Trophoblast cell (in vitro differentiated cells and primary cell): ENCODE data around the gene PPP1R3D. TPM values are rescaled to one million over a fixed set of nuclear protein-coding genes. Genes with fewer than 3 reads are reported as not detected.

Experiments
- DNase-seq, 2 donors: peaks; one replicate each; pipeline ENCODE4 v3.0.0-alpha.2; 2016
- H2AFZ ChIP-seq: 2 replicates; pipeline ENCODE4 v1.6.1; 2013; ENCODE audit warnings: low read length, moderate library complexity, mild to moderate bottlenecking; ENCODE audit not compliant: insufficient read depth, poor library complexity
- H2AK5ac ChIP-seq: 2 replicates; pipeline ENCODE4 v1.6.1; 2013; ENCODE audit warnings: mild to moderate bottlenecking, low read length
- H2BK120ac ChIP-seq: 2 replicates; pipeline ENCODE4 v1.6.1; 2013; ENCODE audit warnings: low read length, mild to moderate bottlenecking, moderate library complexity; ENCODE audit not compliant: insufficient read depth, poor library complexity
- H2BK12ac ChIP-seq: 2 replicates; pipeline ENCODE4 v1.6.1; 2013; ENCODE audit warnings: mild to moderate bottlenecking, low read length, moderate library complexity
- H2BK5ac ChIP-seq: 2 replicates; pipeline ENCODE4 v1.6.1; 2013; ENCODE audit warnings: low read length, low read depth, moderate library complexity, mild to moderate bottlenecking; ENCODE audit not compliant: poor library complexity
- H3K14ac ChIP-seq: 2 replicates; pipeline ENCODE4 v1.6.1; 2013; ENCODE audit warnings: mild to moderate bottlenecking, low read length
- H3K18ac ChIP-seq: 2 replicates; pipeline ENCODE4 v1.6.1; 2013; ENCODE audit warnings: mild to moderate bottlenecking, low read length
- H3K23ac ChIP-seq: 2 replicates; pipeline ENCODE4 v1.6.1; 2013; ENCODE audit warnings: low read length
- H3K27ac ChIP-seq: 2 replicates; pipeline ENCODE4 v1.5.1; 2013; ENCODE audit warnings: low read depth, mild to moderate bottlenecking, inconsistent platforms, low read length, moderate library complexity
- H3K27me3 ChIP-seq: 2 replicates; pipeline ENCODE4 v1.6.1; 2013; ENCODE audit warnings: inconsistent platforms, mild to moderate bottlenecking, low read length, moderate library complexity; ENCODE audit not compliant: insufficient read depth
- H3K36me3 ChIP-seq, 2 experiments: 1 replicate in 1 of 2; 2 replicates in 1 of 2; pipeline ENCODE4 v1.6.1; 2013; ENCODE audit warnings: low read length in 2 of 2, mild to moderate bottlenecking in 2 of 2, moderate library complexity in 1 of 2; ENCODE audit not compliant: insufficient read depth in 2 of 2, control insufficient read depth in 1 of 2
- H3K4ac ChIP-seq: 2 replicates; pipeline ENCODE4 v1.6.1; 2013; ENCODE audit warnings: low read depth, mild to moderate bottlenecking, low read length, moderate library complexity
- H3K4me1 ChIP-seq, 2 experiments: 1 replicate in 1 of 2; 2 replicates in 1 of 2; pipeline ENCODE4 v1.6.1; 2013; ENCODE audit warnings: low read length in 2 of 2, mild to moderate bottlenecking in 2 of 2, moderate library complexity in 1 of 2; ENCODE audit not compliant: insufficient read depth in 2 of 2, control insufficient read depth in 1 of 2
- H3K4me2 ChIP-seq: 2 replicates; pipeline ENCODE4 v1.6.1; 2013; ENCODE audit warnings: inconsistent platforms, mild to moderate bottlenecking, low read length, moderate library complexity
- H3K4me3 ChIP-seq: 2 replicates; pipeline ENCODE4 v1.5.1; 2013; ENCODE audit warnings: mild to moderate bottlenecking, low read depth, low read length, inconsistent platforms
- H3K79me1 ChIP-seq: one replicate; pipeline ENCODE4 v1.6.1; 2013; ENCODE audit warnings: low read length
- H3K79me2 ChIP-seq: 2 replicates; pipeline ENCODE4 v1.6.1; 2013; ENCODE audit warnings: low read length, mild to moderate bottlenecking; ENCODE audit not compliant: control insufficient read depth, insufficient read depth, poor library complexity
- H3K9ac ChIP-seq: 2 replicates; pipeline ENCODE4 v1.6.1; 2013; ENCODE audit warnings: mild to moderate bottlenecking, low read length
- H3K9me3 ChIP-seq: 2 replicates; pipeline ENCODE4 v1.6.1; 2013; ENCODE audit warnings: low read depth, mild to moderate bottlenecking, control low read depth, inconsistent platforms, low read length; ENCODE audit not compliant: insufficient read depth
- H4K12ac ChIP-seq: 2 replicates; pipeline ENCODE4 v1.6.1; 2013; ENCODE audit warnings: low read depth, mild to moderate bottlenecking, low read length, moderate library complexity
- H4K8ac ChIP-seq: 2 replicates; pipeline ENCODE4 v1.6.1; 2013; ENCODE audit warnings: low read depth, mild to moderate bottlenecking, low read length, moderate library complexity
- H4K91ac ChIP-seq: one replicate; pipeline ENCODE4 v1.6.1; 2013; ENCODE audit warnings: low read depth, mild to moderate bottlenecking, low read length, moderate library complexity
- WGBS: extraction: QIAGEN DNeasy Blood & Tissue Kit; methylation state at CpG from one replicate; pipeline ENCODE4 v1.1.7; 2013; ENCODE audit warnings: missing lambda C conversion rate; ENCODE audit not compliant: insufficient read length, insufficient coverage; ENCODE audit errors: extremely low coverage; 5-methylcytosine and 5-hydroxymethylcytosine counted together
- polyA plus RNA-seq: library from polyadenylated mRNA; stranded (reverse); fragments of 200-250 nt; gene quantifications from 2 replicates; pipeline ENCODE4 v1.2.3, GENCODE V29; 2013

Gene PPP1R3D
- polyA plus RNA-seq = 3.3 and 3.8 TPM in 2 replicates

DNA sequence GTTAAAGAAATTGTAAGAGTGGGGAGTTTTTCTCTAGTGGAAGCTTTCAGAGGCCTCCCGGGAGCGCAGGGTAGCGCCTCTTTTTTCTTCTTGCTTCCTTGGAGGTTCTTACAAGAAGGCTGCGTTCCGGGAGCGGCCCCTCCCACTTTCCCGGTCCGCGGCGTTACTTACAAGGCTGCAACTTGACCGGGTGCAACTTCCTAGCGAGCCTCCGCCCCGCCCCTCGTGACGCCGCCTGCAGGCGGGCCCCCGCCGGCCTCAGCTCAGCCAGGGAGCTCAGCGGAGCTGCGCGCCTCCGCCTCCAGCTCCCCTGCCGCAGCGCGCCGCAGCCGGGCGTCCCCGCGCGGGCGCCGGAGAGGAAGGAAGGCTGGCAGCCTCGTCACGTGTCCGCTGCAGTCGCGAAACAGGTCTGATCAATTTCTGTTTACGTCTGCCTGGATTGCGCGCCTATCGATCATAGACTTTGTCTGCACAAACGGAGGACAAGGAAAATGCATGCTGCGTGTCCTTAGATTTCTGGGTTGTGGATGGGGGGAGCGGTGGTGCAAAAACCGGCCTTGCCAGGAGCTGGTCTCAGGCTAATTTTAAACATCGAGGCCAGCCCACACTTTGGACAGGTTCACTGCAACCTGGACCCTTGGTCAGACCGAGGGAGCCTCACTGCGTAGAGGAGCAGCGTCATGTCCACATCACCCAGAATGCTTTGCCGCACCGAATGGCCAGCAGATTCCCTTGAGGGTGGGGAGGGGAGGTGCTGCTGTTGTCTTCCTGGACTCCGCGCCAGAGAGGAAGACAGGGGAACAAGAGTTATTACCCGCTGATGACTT is at the start of gene PPP1R3D, which contains the start of gene FAM217B:
PPP1R3D (minus strand) TSS at position 177 of the 827 bp plus-strand sequence. CDS start 374 bp downstream, outside the sequence.
FAM217B (plus strand) TSS at position 261 of the 827 bp plus-strand sequence. CDS start 3,555 bp downstream, outside the sequence.
- peak; percentile 97 to 98 for DNase-seq
- Histone ChIP-seq H3K4me2 (peak within 1 kb of the TSS; percentile 98), H2BK120ac (peak within 1 kb of the TSS; percentile 38), H2BK12ac (no peak within 1 kb of the TSS), H3K23ac (no peak within 1 kb of the TSS), H3K4me1 (peaks cover 12 to 13% of the 10 kb centered on the region in 2 experiments), H3K14ac (peak within 1 kb of the TSS; percentile 73), H3K4ac (peak within 1 kb of the TSS; percentile 53), H3K36me3 (peaks cover 3 to 10% of the 10 kb centered on the region in 2 experiments), H2BK5ac (peak within 1 kb of the TSS; percentile 47), H3K18ac (peak within 1 kb of the TSS; percentile 44), H3K9ac (peak within 1 kb of the TSS; percentile 85), H3K4me3 (peak within 1 kb of the TSS; percentile 78), H4K91ac (peak within 1 kb of the TSS; percentile 61), H2AFZ (peak within 1 kb of the TSS; percentile 89), H3K79me1 (peaks cover 13% of the 10 kb centered on the region), H3K27me3 (no peaks in the 10 kb centered on the region), H2AK5ac (peak within 1 kb of the TSS; percentile 11), H3K27ac (peak within 1 kb of the TSS; percentile 94), H4K8ac (peak within 1 kb of the TSS; percentile 80), H3K9me3 (peaks cover 4% of the 10 kb centered on the region), H4K12ac (peak within 1 kb of the TSS; percentile 68), H3K79me2 (peaks cover 5% of the 10 kb centered on the region)
- no CpG with 5 or more reads among the region's 57 CpGs for WGBS

DNA sequence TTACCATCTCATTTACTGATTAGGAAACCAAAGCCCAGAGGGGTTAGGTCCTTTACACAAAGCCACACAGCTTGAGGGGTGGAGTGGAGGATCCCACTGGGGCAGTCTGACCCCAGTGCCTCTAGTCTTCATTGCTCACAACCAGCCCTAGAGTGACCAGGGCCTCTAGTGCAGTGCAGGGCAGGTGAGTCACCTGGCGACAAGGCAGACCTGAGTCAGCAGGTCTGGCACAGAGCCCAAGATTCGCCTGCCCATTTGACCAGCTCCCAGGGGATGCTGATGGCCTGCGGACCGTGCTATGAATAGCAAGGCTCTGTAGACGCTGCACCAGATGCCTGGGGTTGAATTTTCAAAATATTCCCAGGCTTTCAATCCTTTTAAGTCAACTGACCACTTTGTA is 48.0 kb upstream of the PPP1R3D start:
- Histone ChIP-seq H3K79me1 (no peaks in the 10 kb centered on the region), H3K14ac (no peak overlapping the region), H2AK5ac (no peak overlapping the region), H3K4me2 (no peak overlapping the region), H4K8ac (no peak overlapping the region), H3K79me2 (no peaks in the 10 kb centered on the region), H3K27me3 (no peaks in the 10 kb centered on the region), H3K4me1 (no peaks in the 10 kb centered on the region), H2AFZ (no peak overlapping the region), H3K27ac (no peak overlapping the region), H4K91ac (no peak overlapping the region), H3K9ac (no peak overlapping the region), H2BK120ac (no peak overlapping the region), H3K36me3 (no peaks in the 10 kb centered on the region), H3K4me3 (no peak overlapping the region), H3K23ac (no peak overlapping the region), H3K18ac (no peak overlapping the region), H2BK12ac (no peak overlapping the region), H2BK5ac (no peak overlapping the region), H3K9me3 (no peaks in the 10 kb centered on the region), H3K4ac (no peak overlapping the region), H4K12ac (no peak overlapping the region)
- DNase-seq = peak; percentile 12 to 17
- WGBS = no CpG with 5 or more reads among the region's 5 CpGs

DNA sequence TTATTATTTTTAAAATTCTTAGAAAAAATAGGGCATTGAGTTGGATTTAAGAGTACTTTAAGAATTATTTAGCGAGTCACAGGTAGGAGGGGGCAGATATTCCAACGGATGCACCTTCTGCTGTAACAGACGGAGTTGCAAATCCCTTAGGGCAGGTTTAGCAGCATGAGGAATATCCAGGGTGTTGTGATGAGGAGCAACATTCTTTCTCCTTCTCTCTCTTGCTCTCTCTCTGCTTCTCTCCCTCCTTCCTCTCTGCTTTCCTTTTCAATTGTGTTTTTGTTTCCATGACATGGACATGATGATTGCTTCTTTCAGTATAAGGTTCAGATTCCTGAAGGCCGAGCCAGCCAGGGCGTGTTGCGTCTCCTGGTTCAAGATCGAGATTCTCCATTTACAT is 47.0 kb upstream of the PPP1R3D start:
- Histone ChIP-seq H3K36me3 (no peaks in the 10 kb centered on the region), H4K12ac (no peak overlapping the region), H2AK5ac (no peak overlapping the region), H2BK120ac (no peak overlapping the region), H3K9me3 (no peaks in the 10 kb centered on the region), H3K14ac (no peak overlapping the region), H4K91ac (no peak overlapping the region), H3K4ac (no peak overlapping the region), H4K8ac (no peak overlapping the region), H2BK5ac (no peak overlapping the region), H3K9ac (no peak overlapping the region), H3K4me2 (no peak overlapping the region), H3K4me1 (no peaks in the 10 kb centered on the region), H3K23ac (no peak overlapping the region), H2AFZ (no peak overlapping the region), H3K4me3 (no peak overlapping the region), H3K79me1 (no peaks in the 10 kb centered on the region), H3K27me3 (no peaks in the 10 kb centered on the region), H3K79me2 (no peaks in the 10 kb centered on the region), H3K18ac (no peak overlapping the region), H3K27ac (no peak overlapping the region), H2BK12ac (no peak overlapping the region)
- DNase-seq = no peak
- WGBS = no CpG with 5 or more reads among the region's 7 CpGs

DNA sequence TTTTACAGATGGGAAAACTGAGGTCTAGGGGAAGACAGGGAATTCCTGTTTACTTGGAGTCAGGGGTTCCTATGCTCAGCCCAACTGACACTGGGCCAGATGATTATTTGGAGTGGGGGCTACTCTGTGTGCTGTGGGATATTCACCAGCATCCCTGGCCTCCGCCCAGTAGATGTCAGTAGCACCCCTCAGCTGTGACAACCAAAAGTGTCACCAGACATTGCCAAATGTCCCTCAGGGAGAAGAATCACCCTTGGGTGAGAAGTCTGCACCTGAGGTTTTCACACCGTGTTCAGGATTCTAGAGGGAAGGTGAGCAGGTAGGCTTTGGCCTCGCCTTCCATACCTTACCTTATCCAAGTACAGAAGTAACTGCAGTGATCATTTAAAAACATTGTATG is 45.8 kb upstream of the PPP1R3D start:
- no peak overlapping the region for H2AK5ac ChIP-seq
- no peak overlapping the region for H3K27ac ChIP-seq
- H3K79me1 ChIP-seq = no peaks in the 10 kb centered on the region
- H3K23ac ChIP-seq = no peak overlapping the region
- H3K4me1 ChIP-seq = no peaks in the 10 kb centered on the region
- DNase-seq = no peak
- no peak overlapping the region for H3K18ac ChIP-seq
- H4K12ac ChIP-seq = no peak overlapping the region
- H3K36me3 ChIP-seq = no peaks in the 10 kb centered on the region
- no peak overlapping the region for H3K4me3 ChIP-seq
- no peaks in the 10 kb centered on the region for H3K79me2 ChIP-seq
- no peak overlapping the region for H4K8ac ChIP-seq
- WGBS = no CpG with 5 or more reads among the region's 3 CpGs
- H2BK12ac ChIP-seq = no peak overlapping the region
- no peak overlapping the region for H3K14ac ChIP-seq
- H2BK5ac ChIP-seq = no peak overlapping the region
- no peak overlapping the region for H2BK120ac ChIP-seq
- no peaks in the 10 kb centered on the region for H3K9me3 ChIP-seq
- no peak overlapping the region for H3K4ac ChIP-seq
- no peak overlapping the region for H2AFZ ChIP-seq
- no peaks in the 10 kb centered on the region for H3K27me3 ChIP-seq
- H3K4me2 ChIP-seq = no peak overlapping the region
- H3K9ac ChIP-seq = no peak overlapping the region
- no peak overlapping the region for H4K91ac ChIP-seq
